MM.1S (cell line): ENCODE data around the gene TCF20.

Experiments used
- EZH2 ChIP-seq: fragments of 300-600 bp; sonication (generic); optimal IDR thresholded peaks from 2 replicates; pipeline ENCODE3; 2017; ENCODE audit warnings: low read depth, mild to moderate bottlenecking, antibody characterized with exemption, low read length, mixed read lengths
- EZH2phosphoT487 ChIP-seq: fragments of 300-600 bp; sonication (generic); IDR thresholded peaks from 2 replicates; pipeline ENCODE4 v1.6.1; 2018; ENCODE audit warnings: antibody characterized with exemption, low read length
- TF ChIP-seq, protein P1 (sequence below): fragments of 300-600 bp; sonication (generic); IDR thresholded peaks from 2 replicates; pipeline ENCODE4 v1.5.1; 2016; ENCODE audit warnings: antibody characterized with exemption, low read length, mixed read lengths

DNA sequence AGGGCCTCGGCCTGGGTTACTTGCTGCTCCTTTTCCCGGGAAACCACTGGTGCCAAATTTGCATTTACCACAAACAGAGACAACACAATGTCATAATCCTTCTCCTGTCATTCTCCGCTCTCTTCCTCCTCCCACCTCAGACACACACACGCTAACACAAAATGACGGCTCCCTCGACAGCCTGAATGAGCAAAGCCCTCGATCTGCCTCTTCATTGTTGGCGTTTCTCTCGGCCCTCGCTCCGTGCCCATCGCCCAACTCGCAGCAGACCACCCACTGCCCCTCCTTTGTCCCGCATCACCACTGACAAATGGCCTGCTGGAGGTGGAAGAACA lies 12.5 kb upstream of the TCF20 start:
- TF ChIP-seq EZH2 (no peak), EZH2phosphoT487 (no peak)
- TF ChIP-seq, protein P1, sequence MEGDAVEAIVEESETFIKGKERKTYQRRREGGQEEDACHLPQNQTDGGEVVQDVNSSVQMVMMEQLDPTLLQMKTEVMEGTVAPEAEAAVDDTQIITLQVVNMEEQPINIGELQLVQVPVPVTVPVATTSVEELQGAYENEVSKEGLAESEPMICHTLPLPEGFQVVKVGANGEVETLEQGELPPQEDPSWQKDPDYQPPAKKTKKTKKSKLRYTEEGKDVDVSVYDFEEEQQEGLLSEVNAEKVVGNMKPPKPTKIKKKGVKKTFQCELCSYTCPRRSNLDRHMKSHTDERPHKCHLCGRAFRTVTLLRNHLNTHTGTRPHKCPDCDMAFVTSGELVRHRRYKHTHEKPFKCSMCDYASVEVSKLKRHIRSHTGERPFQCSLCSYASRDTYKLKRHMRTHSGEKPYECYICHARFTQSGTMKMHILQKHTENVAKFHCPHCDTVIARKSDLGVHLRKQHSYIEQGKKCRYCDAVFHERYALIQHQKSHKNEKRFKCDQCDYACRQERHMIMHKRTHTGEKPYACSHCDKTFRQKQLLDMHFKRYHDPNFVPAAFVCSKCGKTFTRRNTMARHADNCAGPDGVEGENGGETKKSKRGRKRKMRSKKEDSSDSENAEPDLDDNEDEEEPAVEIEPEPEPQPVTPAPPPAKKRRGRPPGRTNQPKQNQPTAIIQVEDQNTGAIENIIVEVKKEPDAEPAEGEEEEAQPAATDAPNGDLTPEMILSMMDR = no peak
